Measurements from ENCODE around the gene IFNA5. TPM values are rescaled to one million over a fixed set of nuclear protein-coding genes. Genes with fewer than 3 reads are reported as not detected.

The IFNA5 gene
- total and polyA plus RNA-seq, 2 of the 8 experiments (the other 6 are each of a cell fraction or from before 2014, with no cell fraction given) = not detected

DNA sequence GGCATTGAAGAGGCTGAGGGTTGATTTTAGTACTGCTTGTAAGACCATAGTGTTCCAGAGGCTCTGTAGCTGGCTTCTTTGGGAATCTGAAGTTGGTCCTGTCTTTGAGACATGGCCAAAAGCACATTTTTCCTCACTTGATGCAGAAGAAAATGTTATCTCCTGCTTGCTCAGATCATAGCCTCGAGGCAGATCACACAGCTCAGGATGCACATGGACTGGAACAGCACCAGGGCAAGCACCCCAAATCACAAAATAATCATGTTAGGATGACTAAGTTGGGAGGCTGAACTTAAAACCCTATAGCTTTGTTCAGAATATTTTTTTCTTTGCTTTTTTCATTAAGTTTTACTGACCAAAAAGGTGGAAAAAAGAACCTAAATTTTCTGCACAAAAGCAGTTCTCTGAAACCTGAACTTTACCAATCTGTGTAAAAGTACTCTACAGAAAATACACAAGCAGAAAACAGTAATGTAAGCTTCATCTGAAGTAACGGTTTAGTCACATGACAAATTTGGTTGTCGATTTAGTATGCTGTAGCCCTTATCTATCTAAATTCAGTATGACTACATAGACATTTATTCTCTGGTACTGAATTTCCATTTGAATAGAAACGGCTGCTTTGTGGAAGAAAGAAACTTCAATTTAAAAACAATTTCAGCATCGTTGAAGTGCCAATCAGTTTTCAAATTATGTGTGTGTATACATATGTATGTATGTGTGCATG is 26.7 kb upstream of the IFNA5 start:
- ChIA-PET CTCF (ENCODE audit: partially characterized antibody) (interaction anchor here (0.7 to 8.0 kb wide), 9 partner anchors 13 to 136 kb away, joined by 3 to 79 read pairs (median 4); no protein-coding TSS in a partner anchor), POLR2A (ENCODE audit: partially characterized antibody) (interaction anchor here (1.0 kb wide), 1 partner anchor 38 kb away, joined by 3 read pairs; no protein-coding TSS in a partner anchor)
- H3K27me3 ChIP-seq (replicated peaks in 1 of 4; ENCODE audit: control insufficient read depth in 3 of 4, extremely low read depth in 1 of 4, insufficient read depth in 3 of 4, low read length in 3 of 4) = no peaks in the 10 kb centered on the region
- no peak overlapping the region for H2BK120ac ChIP-seq (replicated peaks; ENCODE audit: low read depth, low read length)
- no peak overlapping the region for H3K14ac ChIP-seq (ENCODE audit: insufficient read length)
- no peak overlapping the region for H2AK5ac ChIP-seq (ENCODE audit: low read depth, low read length)
- H3K9me3 ChIP-seq (ENCODE audit: insufficient read depth in 2 of 2, low read depth in 1 of 2, low read length in 1 of 2) = no peaks in the 10 kb centered on the region
- no peak overlapping the region for H2BK20ac ChIP-seq (ENCODE audit: low read length)
- H4K5ac ChIP-seq (ENCODE audit: insufficient read length, low read depth, low read length) = no peak overlapping the region
- WGBS, 2 experiments (ENCODE audit: extremely low coverage in 1 of 2, insufficient coverage in 1 of 2, insufficient read length in 1 of 2, insufficient replicate concordance in 2 of 2, low coverage in 1 of 2, low lambda C conversion rate in 2 of 2, missing lambda C conversion rate in 1 of 2) = 88% methylated on average over 5 of the region's 5 CpGs; no CpG with 5 or more reads in 1 of the 2 experiments
- no peak overlapping the region for H3K4ac ChIP-seq (replicated peaks; ENCODE audit: insufficient read length, low read depth, low read length)
- H3K79me2 ChIP-seq (ENCODE audit: control insufficient read depth in 1 of 2, insufficient read depth in 2 of 2, low read length in 2 of 2) = peaks cover 8 to 58% of the 10 kb centered on the region in 2 experiments
- H3K4me3 ChIP-seq (ENCODE audit: extremely low read depth in 1 of 4, insufficient read depth in 2 of 4, low read depth in 3 of 4, low read length in 4 of 4) = peak overlapping the region in 1 of 4 experiments; percentile 20; a peak in 1 of 8 replicates
- no peak overlapping the region for H3K18ac ChIP-seq (ENCODE audit: extremely low read depth, low read length)
- peak overlapping the region in 1 of 2 experiments; percentile 92; a peak in 1 of 4 replicates for H3K4me2 ChIP-seq (ENCODE audit: insufficient read depth in 1 of 2, low read depth in 2 of 2, low read length in 2 of 2)
- H2AFZ ChIP-seq (ENCODE audit: low read length) = no peak overlapping the region
- no peak overlapping the region for H4K8ac ChIP-seq (ENCODE audit: extremely low read depth, insufficient read depth, low read length)
- peaks cover 4 to 10% of the 10 kb centered on the region in 2 experiments for H4K20me1 ChIP-seq (replicated peaks in 1 of 2; ENCODE audit: control insufficient read depth in 1 of 2, insufficient read depth in 2 of 2, low read length in 2 of 2)
- no peak overlapping the region for H3K27ac ChIP-seq (ENCODE audit: low read depth, low read length)
- DNase-seq (ENCODE audit: low read depth in 1 of 2, low spot score in 2 of 2) (no peak), FAIRE-seq (no peak)
- no peaks in the 10 kb centered on the region; the same call in none of the 2 replicates for H3K79me1 ChIP-seq (ENCODE audit: low read depth, low read length)
- H3K56ac ChIP-seq (replicated peaks; ENCODE audit: insufficient read length, low read depth, low read length) = no peak overlapping the region
- peaks cover 0 to 5% (median 0%) of the 10 kb centered on the region in 4 experiments; a peak in 2 of 7 replicates for H3K4me1 ChIP-seq (replicated peaks in 1 of 4; ENCODE audit: control insufficient read depth in 3 of 4, insufficient read depth in 4 of 4, low read length in 3 of 4)
- H3K23me2 ChIP-seq (ENCODE audit: low read depth, low read length) = peaks cover 4% of the 10 kb centered on the region
- peak overlapping the region in 1 of 4 experiments; percentile 68; a peak in 1 of 7 replicates for H3K9ac ChIP-seq (replicated peaks in 1 of 4; ENCODE audit: extremely low read depth in 1 of 4, low read depth in 3 of 4, low read length in 3 of 4)
- H3K23ac ChIP-seq (ENCODE audit: insufficient read length) = no peak overlapping the region
- H2BK5ac ChIP-seq (ENCODE audit: low read depth, low read length) = no peak overlapping the region
- no peak overlapping the region for H4K91ac ChIP-seq (replicated peaks; ENCODE audit: insufficient read length, low read length)
- peaks cover 0 to 11% (median 0%) of the 10 kb centered on the region in 4 experiments; a peak in 2 of 8 replicates for H3K36me3 ChIP-seq (ENCODE audit: control insufficient read depth in 2 of 4, insufficient read depth in 4 of 4, low read length in 3 of 4)
- H2BK15ac ChIP-seq (ENCODE audit: low read length) = no peak overlapping the region
- H2BK12ac ChIP-seq (ENCODE audit: low read depth, low read length) = no peak overlapping the region
- TF ChIP-seq HDAC2 (IDR thresholded peaks at IDR 0.05; ENCODE audit: borderline replicate concordance in 1 of 2, low read depth in 2 of 2, low read length in 2 of 2) (no peak), TBP (IDR thresholded peaks at IDR 0.05; ENCODE audit: low read depth, low read length) (no peak), KDM4A (IDR thresholded peaks at IDR 0.05; ENCODE audit: low read depth, low read length, severe bottlenecking) (no peak)
